Adrenal gland (tissue), 12 donors: ENCODE measurements around the gene ERC2. TPM values are rescaled to one million over a fixed set of nuclear protein-coding genes. Genes with fewer than 3 reads are reported as not detected.

ENCODE experiments used
- DNase-seq, 7 donors: peaks; one replicate each; pipeline ENCODE4 v3.0.0-alpha.2; 2019 to 2020
- H3K27ac ChIP-seq, 5 donors: fragments of 200-600 bp; sonication (generic) in 4 of 5; 1 replicate in 3 of 5; 2 replicates in 2 of 5; pipeline versions ENCODE4 v1.5.1 to v1.8.0; 2016 to 2020; ENCODE audit warnings: mild to moderate bottlenecking in 1 of 5
- H3K27me3 ChIP-seq: fragments of 200-600 bp; 2 replicates; pipeline ENCODE4 v1.8.0; 2021
- H3K36me3 ChIP-seq, 2 donors: fragments of 200-600 bp; replicated peaks in 1 of 2; 1 replicate in 1 of 2; 2 replicates in 1 of 2; pipeline versions ENCODE4 v1.5.1 to v1.8.0; 2018 to 2022
- H3K4me1 ChIP-seq, 2 donors: fragments of 200-600 bp; replicated peaks in 1 of 2; 1 replicate in 1 of 2; 2 replicates in 1 of 2; pipeline versions ENCODE4 v1.5.1 to v1.8.0; 2018 to 2021
- H3K4me3 ChIP-seq, 4 donors: fragments of 200-600 bp; sonication (generic) in 3 of 4; one replicate each; pipeline ENCODE4 v1.5.1; 2016 to 2018
- H3K9me3 ChIP-seq, 3 donors: fragments of 200-600 bp; sonication (generic) in 1 of 3; replicated peaks in 1 of 3; 1 replicate in 2 of 3; 2 replicates in 1 of 3; pipeline versions ENCODE4 v1.5.1 to v1.8.0; 2016 to 2021
- CTCF ChIP-seq, 6 experiments: fragments of 450-650 bp in 4 of 6; fragments of 200-600 bp in 2 of 6; sonication (generic) in 1 of 6; IDR thresholded peaks; 1 replicate in 5 of 6; 2 replicates in 1 of 6; pipeline versions ENCODE4 v1.5.1 to v1.8.0; 2016 to 2021; ENCODE audit warnings: antibody characterized with exemption in 6 of 6, mild to moderate bottlenecking in 2 of 6, moderate library complexity in 1 of 6
- POLR2A ChIP-seq, 2 donors: fragments of 450-650 bp; IDR thresholded peaks; one replicate each; pipeline ENCODE4 v1.6.1; 2017; ENCODE audit warnings: antibody characterized with exemption in 2 of 2, mild to moderate bottlenecking in 2 of 2, moderate library complexity in 1 of 2
- WGBS, 4 donors: extraction: QIAGEN DNeasy Blood & Tissue Kit in 2 of 4; methylation state at CpG; one replicate each; pipeline versions ENCODE4 v1.1.5 to v1.1.7; 2013 to 2017; 5-methylcytosine and 5-hydroxymethylcytosine counted together
- intact Hi-C, 2 donors: fragments of 100-400 bp; cut with DNase I; formaldehyde crosslinking; loops; one replicate each; pipeline versions ENCODE4 v1.14.1 to v1.15.0; 2022 to 2023
- polyA plus RNA-seq, 3 donors: library from polyadenylated mRNA; stranded (reverse); fragments of 200-250 nt in 2 of 3; fragments of 350-450 nt in 1 of 3; fragmentation: Illumina TruSeq in 1 of 3; extraction: RNeasy Lipid Tissue Mini Kit (QIAGEN cat#74804) in 1 of 3; gene quantifications; one replicate each; pipeline ENCODE4 v1.2.3, GENCODE V29; 2013 to 2014
- total RNA-seq, 9 donors: library from RNA; depleted of rRNA in 4 of 9; stranded (reverse); fragments of >200 nt in 4 of 9; fragments of 120-200 nt in 1 of 9; fragmentation: NEBNext Ultra II Directional in 1 of 9; extraction: Animal tissue kit (Norgen Biotek cat#: 25700) in 1 of 9; gene quantifications; one replicate each; pipeline versions ENCODE4 v1.1.0 to v1.2.4, GENCODE V29; 2013 to 2023
- donor health status: healthy with polysubstance abuse.
- donor health status: Bipolar disorder and iron deficiency.
- donor health status: DM: yes; HTN: yes; CAD: no.
- donor health status: DM: no; HTN: no; CAD: no.
- donor health status: DM: no; HTN: no; CAD: no.
- donor health status: DM: yes; HTN: yes; CAD: no.

Gene ERC2
- total and polyA plus RNA-seq, 12 donors: 0.47 to 5.8 (median 1.5) TPM

DNA sequence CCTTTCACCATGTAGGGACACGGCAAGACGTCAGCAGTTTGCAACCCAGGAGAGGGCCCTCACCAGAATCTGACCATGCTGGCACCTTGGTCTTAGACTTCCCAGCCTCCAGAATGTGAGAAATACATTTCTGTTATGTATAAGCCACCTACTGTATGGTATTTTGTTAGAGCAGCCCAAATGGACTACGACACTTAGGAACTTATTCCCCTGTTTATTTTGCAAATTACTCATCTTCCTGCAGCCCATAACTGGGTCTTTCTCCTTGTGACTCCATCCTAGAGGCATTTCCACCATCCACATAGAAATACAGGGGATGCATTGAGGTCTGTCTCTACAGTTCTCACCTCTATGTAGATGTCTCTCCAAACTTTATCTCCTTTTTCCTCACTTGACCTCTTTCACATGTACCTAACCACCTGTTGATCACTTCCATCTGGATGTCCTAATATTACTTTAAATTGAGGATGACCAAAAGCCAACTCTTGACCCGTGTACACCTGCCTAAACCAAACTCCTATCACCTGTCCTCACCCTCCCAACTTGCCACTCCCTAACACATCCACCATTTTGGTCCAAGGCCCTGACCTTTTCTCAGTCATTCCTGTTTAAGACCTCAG is 575.1 kb downstream of the ERC2 start:
- WGBS, 4 donors: 60 to 78% (median 72%) methylated on average over 4 of the region's 4 CpGs
- H3K27me3 ChIP-seq: no peaks in the 10 kb centered on the region
- no peak for TF ChIP-seq POLR2A (IDR thresholded peaks at IDR 0.05)
- TF ChIP-seq CTCF (IDR thresholded peaks at IDR 0.05): no peak
- intact Hi-C loops: no loop called here
- H3K36me3 ChIP-seq: no peaks in the 10 kb centered on the region
- no peak for DNase-seq
- H3K4me3 ChIP-seq: no peak overlapping the region
- H3K9me3 ChIP-seq: no peaks in the 10 kb centered on the region
- no peak overlapping the region for H3K27ac ChIP-seq
- no peaks in the 10 kb centered on the region for H3K4me1 ChIP-seq

- no peak overlapping the region for H3K27ac ChIP-seq
- H3K27me3 ChIP-seq: no peaks in the 10 kb centered on the region
- TF ChIP-seq CTCF (IDR thresholded peaks at IDR 0.05): no peak
- no peak for TF ChIP-seq POLR2A (IDR thresholded peaks at IDR 0.05)
- no peaks in the 10 kb centered on the region for H3K36me3 ChIP-seq
- DNase-seq: no peak
- intact Hi-C loops: no loop called here
- no peaks in the 10 kb centered on the region for H3K4me1 ChIP-seq
- H3K9me3 ChIP-seq: no peaks in the 10 kb centered on the region
- WGBS, 4 donors: 77 to 95% (median 83%) methylated on average over 2 of the region's 2 CpGs
- no peak overlapping the region for H3K4me3 ChIP-seq
These were observed 577.2 kb downstream of the ERC2 start for GRCh38 chr3:55891106-55891505.

GRCh38 chr3:55888282-55888885 is 579.9 kb downstream of the ERC2 start:
- no peaks in the 10 kb centered on the region for H3K27me3 ChIP-seq
- no peak overlapping the region for H3K27ac ChIP-seq
- DNase-seq: no peak
- intact Hi-C loops: no loop called here
- WGBS, 4 donors: 83 to 91% (median 89%) methylated on average over 7 of the region's 7 CpGs
- no peak overlapping the region for H3K4me3 ChIP-seq
- TF ChIP-seq POLR2A (IDR thresholded peaks at IDR 0.05): no peak
- no peak for TF ChIP-seq CTCF (IDR thresholded peaks at IDR 0.05)
- H3K36me3 ChIP-seq: no peaks in the 10 kb centered on the region
- no peaks in the 10 kb centered on the region for H3K9me3 ChIP-seq
- no peaks in the 10 kb centered on the region for H3K4me1 ChIP-seq

DNA sequence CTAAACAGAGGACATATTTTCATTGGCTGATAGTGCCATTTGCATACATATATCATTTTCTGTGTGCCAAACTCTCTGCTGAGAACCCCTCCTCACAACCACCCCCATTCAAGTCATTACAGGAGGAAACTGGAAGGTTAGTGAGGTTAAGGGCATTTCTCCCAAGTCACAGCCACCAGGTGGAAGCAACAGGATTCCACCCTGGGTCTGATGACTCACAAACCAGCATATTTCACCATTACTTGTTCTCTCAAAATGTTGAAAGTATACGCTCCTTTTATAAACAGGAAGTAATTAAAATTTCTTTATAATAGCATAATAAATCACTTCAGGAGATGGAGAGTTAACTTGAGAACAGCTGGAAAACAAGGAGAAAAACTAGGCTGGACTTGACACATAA is 582.5 kb downstream of the ERC2 start:
- Histone ChIP-seq H3K4me3 (no peak overlapping the region), H3K27ac (no peak overlapping the region), H3K9me3 (no peaks in the 10 kb centered on the region), H3K36me3 (no peaks in the 10 kb centered on the region), H3K27me3 (no peaks in the 10 kb centered on the region), H3K4me1 (no peaks in the 10 kb centered on the region)
- DNase-seq: no peak
- TF ChIP-seq POLR2A (IDR thresholded peaks at IDR 0.05): no peak
- no peak for TF ChIP-seq CTCF (IDR thresholded peaks at IDR 0.05)
- WGBS, 4 donors: 12 to 36% (median 26%) methylated on average over 1 of the region's 1 CpG
- intact Hi-C loops: no loop called here
